Mesothelial cell of epicardium (in vitro differentiated cells): ENCODE measurements around the gene TBC1D16. TPM values are rescaled to one million over a fixed set of nuclear protein-coding genes. Genes with fewer than 3 reads are reported as not detected.

Source experiments
- DNase-seq, 2 experiments: peaks; one replicate each; pipeline ENCODE4 v3.0.0; 2021; ENCODE audit warnings: low spot score in 2 of 2; ENCODE audit not compliant: unreplicated experiment in 2 of 2
- H3K27ac Mint-ChIP-seq: 2 replicates; pipeline ENCODE4 v1.8.0; 2021; ENCODE audit warnings: mixed read lengths
- H3K27me3 Mint-ChIP-seq: 2 replicates; pipeline ENCODE4 v1.8.0; 2021; ENCODE audit warnings: low read depth, mixed read lengths
- H3K36me3 Mint-ChIP-seq: 2 replicates; pipeline ENCODE4 v1.8.0; 2021; ENCODE audit warnings: mixed read lengths
- H3K4me1 Mint-ChIP-seq: 2 replicates; pipeline ENCODE4 v1.8.0; 2021; ENCODE audit warnings: mixed read lengths
- H3K4me3 Mint-ChIP-seq: 2 replicates; pipeline ENCODE4 v1.8.0; 2021; ENCODE audit warnings: mild to moderate bottlenecking, moderate library complexity, mixed read lengths
- H3K9me3 Mint-ChIP-seq: 2 replicates; pipeline ENCODE4 v1.8.0; 2021; ENCODE audit warnings: mixed read lengths
- total RNA-seq: library from RNA; stranded (reverse); gene quantifications from 3 replicates; pipeline ENCODE4 v1.2.1, GENCODE V29; 2021
- TF ChIP-seq, protein P1 (sequence below): fragments of 200-600 bp; sonication (generic); IDR thresholded peaks from one replicate; pipeline ENCODE4 v1.5.0; 2021; ENCODE audit warnings: antibody characterized with exemption; ENCODE audit not compliant: unreplicated experiment

The TBC1D16 gene
- total RNA-seq, 1 donor from 2014 or later, result 76.0 TPM

DNA sequence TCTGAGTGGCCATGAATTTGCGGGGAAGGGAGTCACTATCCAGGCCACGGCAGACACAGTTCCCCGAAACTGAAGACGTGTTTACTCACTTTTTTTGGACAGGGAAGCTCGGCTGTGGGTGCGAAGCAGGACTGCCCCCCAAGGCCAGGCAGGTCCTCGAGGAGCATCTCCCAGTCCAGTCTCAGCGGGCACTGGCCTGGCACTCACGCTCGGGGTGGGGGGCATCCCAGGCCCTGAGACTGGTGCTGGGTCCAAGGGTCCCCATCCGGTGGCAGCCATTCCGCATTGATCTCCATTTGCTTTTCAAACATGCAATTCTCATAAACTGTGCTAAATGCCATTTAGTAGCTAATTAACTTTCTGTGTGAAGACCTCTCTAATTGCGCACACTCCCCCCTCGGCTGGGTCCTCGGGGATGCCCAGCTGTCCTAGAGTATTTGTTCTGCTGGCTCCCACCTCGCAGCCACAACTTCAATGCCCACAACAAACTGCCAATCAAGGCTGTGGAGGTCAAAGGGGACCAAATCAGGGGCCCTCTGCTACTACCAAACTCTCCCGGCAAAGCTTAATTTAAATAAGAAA, 50.2 kb downstream of the TBC1D16 start:
- TF ChIP-seq, protein P1, sequence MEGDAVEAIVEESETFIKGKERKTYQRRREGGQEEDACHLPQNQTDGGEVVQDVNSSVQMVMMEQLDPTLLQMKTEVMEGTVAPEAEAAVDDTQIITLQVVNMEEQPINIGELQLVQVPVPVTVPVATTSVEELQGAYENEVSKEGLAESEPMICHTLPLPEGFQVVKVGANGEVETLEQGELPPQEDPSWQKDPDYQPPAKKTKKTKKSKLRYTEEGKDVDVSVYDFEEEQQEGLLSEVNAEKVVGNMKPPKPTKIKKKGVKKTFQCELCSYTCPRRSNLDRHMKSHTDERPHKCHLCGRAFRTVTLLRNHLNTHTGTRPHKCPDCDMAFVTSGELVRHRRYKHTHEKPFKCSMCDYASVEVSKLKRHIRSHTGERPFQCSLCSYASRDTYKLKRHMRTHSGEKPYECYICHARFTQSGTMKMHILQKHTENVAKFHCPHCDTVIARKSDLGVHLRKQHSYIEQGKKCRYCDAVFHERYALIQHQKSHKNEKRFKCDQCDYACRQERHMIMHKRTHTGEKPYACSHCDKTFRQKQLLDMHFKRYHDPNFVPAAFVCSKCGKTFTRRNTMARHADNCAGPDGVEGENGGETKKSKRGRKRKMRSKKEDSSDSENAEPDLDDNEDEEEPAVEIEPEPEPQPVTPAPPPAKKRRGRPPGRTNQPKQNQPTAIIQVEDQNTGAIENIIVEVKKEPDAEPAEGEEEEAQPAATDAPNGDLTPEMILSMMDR, result no peak
- H3K27ac Mint-ChIP-seq, result no peak overlapping the region

DNA sequence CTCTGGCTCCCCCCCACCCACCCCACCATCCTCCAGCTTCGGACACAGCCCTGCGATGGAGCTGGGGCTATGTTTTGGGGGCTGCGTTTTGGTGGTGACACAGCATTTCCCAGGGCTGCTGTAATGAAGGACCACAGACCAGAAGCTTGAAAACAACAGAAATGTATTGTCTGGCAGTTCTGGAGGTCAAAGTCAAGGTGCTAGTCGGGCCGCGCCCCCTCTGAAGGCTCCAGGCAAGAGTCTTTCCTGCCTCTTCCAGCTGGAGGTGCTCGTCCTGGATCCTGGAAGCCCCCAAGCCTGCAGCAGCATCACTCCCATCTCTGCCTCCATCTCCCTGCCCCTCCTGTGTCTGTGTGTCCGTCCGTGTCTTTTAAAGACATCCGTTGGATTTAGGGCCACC, 50.8 kb downstream of the TBC1D16 start:
- H3K27me3 Mint-ChIP-seq, result no peaks in the 10 kb centered on the region

More for the DNA sequence above, 50.2 kb downstream of the TBC1D16 start:
- Mint-ChIP-seq H3K9me3 (no peaks in the 10 kb centered on the region), H3K36me3 (no peaks in the 10 kb centered on the region), H3K4me3 (no peak overlapping the region), H3K4me1 (peaks cover 44% of the 10 kb centered on the region), H3K27me3 (no peaks in the 10 kb centered on the region)
- DNase-seq, result no peak

DNA sequence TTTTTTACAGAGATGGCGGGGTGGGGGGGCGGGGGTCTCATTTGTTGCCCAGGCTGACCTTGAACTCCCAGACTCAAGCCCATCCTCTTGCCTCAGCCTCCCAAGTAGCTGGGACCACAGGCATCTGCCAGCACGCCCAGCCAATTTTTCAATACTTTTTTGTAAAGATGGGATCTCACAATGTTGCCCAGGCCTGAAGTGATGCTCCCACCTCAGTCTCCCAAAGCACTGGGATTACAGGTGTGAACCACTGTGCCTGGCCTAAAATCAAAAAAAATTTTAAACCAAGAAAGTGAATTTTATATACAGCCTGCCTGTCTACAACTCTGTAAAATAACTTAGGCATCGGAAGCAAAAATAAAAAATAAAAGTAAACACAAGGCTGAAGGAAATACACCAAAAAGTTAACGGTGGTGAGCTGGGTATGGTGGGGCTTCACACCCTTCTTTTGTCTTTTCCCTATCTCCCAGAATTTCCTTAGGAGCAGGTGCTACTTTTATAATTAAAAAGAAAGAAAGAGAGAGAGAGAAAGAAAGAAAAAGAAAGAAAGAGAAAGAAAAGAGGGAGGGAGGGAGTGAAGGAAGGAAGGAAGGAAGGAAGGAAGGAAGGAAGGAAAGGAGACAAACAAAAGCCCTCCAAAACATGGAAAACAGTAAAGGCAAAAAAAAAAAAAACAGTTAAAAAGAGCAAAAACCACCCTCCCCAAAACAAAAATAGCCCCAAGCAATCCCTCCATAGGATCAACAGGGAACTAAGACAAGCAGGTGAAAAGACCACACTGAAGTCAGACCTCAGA, 51.4 kb downstream of the TBC1D16 start:
- H3K4me1 Mint-ChIP-seq, result peaks cover 34% of the 10 kb centered on the region
- no peaks in the 10 kb centered on the region for H3K27me3 Mint-ChIP-seq
- DNase-seq, result no peak
- H3K27ac Mint-ChIP-seq, result no peak overlapping the region
- no peaks in the 10 kb centered on the region for H3K36me3 Mint-ChIP-seq
- no peaks in the 10 kb centered on the region for H3K9me3 Mint-ChIP-seq
- TF ChIP-seq, protein P1, result no peak
- no peak overlapping the region for H3K4me3 Mint-ChIP-seq

More for the DNA sequence above, 50.8 kb downstream of the TBC1D16 start:
- TF ChIP-seq, protein P1, result no peak
- no peak overlapping the region for H3K27ac Mint-ChIP-seq
- H3K4me1 Mint-ChIP-seq, result peaks cover 40% of the 10 kb centered on the region
- H3K9me3 Mint-ChIP-seq, result no peaks in the 10 kb centered on the region
- no peak for DNase-seq
- H3K4me3 Mint-ChIP-seq, result no peak overlapping the region
- H3K36me3 Mint-ChIP-seq, result no peaks in the 10 kb centered on the region

DNA sequence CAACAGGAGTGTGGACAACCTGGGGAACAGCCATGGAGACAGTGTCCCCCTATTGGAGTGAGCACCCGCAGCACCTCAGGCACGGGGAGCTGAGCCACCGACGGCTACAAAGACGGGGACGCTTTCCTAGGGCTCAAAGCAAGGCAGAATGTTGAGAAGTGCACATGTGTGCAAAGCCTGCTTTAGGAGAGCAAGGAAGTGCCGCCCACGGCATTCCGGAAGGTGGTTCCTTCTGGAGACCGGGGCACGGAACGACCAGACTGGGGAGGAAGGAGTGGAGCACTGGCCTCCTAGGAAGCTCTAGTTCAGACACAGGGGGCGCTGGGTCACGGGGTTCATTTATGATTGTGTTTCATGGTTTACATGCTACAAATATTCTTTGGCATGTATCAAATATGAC, 52.2 kb downstream of the TBC1D16 start:
- no peaks in the 10 kb centered on the region for H3K27me3 Mint-ChIP-seq
- H3K36me3 Mint-ChIP-seq, result no peaks in the 10 kb centered on the region
- H3K4me3 Mint-ChIP-seq, result no peak overlapping the region
- no peaks in the 10 kb centered on the region for H3K9me3 Mint-ChIP-seq
- no peak overlapping the region for H3K27ac Mint-ChIP-seq
- TF ChIP-seq, protein P1, result no peak
- DNase-seq, result peak in 1 of 2 experiments; percentile 15
- H3K4me1 Mint-ChIP-seq, result peaks cover 28% of the 10 kb centered on the region

DNA sequence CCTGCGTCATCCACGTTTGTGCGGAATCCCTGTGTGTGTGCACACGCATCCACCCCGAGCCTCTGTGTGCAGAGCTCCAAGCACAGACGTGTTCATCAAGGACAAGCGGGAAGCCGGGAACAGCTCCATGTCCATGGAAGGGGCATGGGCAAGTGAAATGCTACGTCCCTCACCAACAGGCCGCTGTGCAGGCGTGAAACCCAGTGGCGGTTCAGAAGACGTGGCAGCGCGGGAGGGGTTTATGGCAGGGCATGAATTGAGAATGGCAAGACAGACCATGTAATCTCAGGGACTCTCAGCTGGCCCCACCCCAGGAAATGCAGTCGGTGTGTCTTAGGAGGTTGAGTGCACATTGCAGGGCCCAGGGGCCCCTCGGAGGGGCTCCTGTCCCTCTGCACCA, 52.7 kb downstream of the TBC1D16 start:
- Mint-ChIP-seq H3K27me3 (no peaks in the 10 kb centered on the region), H3K4me3 (no peak overlapping the region), H3K4me1 (peaks cover 23% of the 10 kb centered on the region), H3K9me3 (no peaks in the 10 kb centered on the region), H3K27ac (no peak overlapping the region), H3K36me3 (no peaks in the 10 kb centered on the region)
- DNase-seq, result peak in 1 of 2 experiments; percentile 9
- TF ChIP-seq, protein P1, result no peak
